Measurements from ENCODE around the gene LINC01488. TPM values are rescaled to one million over a fixed set of nuclear protein-coding genes. Genes with fewer than 3 reads are reported as not detected.

The LINC01488 gene
- total RNA-seq, 6 donors from 2014 or later: not detected

DNA sequence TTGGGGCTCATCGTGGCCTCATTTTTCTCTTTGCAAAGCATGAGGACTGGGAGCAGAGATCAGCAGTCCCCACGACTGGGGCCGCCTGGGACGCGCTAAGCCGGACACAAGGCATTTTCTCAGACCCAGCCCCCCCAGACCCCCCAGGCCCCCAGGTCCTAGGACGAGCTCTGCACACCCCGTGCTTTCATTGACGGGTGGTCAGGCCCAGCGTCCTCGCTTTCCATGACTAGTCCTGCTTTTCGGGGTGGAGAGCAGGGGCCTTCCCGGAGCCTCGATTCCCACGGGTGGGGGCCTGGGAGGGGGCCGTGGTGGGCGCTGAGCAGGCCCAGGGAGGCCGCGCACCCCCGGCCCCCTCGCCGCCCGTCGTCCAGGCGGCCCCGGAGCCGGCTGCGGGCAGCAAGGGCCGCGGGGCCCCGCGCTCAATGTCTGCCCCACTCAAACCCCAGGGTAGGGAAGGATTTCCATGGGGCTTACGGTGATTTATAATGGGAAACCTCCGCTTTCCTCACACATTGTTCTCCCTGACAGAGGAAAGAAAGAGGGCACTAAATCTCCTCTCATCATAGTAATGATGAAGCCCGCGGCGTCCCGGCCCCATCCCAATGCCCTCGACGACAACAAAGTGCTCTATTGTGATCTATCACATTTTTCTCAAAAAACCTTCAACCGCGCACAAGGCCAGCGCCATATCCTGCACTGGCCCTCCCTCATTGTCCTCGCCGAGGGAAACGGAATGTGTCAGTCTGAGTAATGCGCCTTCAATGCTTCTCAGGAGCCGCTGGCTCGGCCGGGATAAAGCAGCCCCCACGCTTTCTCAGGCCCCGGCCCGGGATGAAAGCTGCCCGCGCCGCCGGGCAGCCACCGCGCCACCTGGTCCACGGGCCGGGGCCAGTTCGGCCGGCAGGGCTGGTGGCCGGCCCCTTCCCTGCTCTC, 10.4 kb upstream of the LINC01488 start:
- WGBS, 2 donors: 71 to 76% methylated on average over 49 to 54 of the region's 64 CpGs
- no peaks in the 10 kb centered on the region for H3K36me3 ChIP-seq
- TF ChIP-seq, protein P1, sequence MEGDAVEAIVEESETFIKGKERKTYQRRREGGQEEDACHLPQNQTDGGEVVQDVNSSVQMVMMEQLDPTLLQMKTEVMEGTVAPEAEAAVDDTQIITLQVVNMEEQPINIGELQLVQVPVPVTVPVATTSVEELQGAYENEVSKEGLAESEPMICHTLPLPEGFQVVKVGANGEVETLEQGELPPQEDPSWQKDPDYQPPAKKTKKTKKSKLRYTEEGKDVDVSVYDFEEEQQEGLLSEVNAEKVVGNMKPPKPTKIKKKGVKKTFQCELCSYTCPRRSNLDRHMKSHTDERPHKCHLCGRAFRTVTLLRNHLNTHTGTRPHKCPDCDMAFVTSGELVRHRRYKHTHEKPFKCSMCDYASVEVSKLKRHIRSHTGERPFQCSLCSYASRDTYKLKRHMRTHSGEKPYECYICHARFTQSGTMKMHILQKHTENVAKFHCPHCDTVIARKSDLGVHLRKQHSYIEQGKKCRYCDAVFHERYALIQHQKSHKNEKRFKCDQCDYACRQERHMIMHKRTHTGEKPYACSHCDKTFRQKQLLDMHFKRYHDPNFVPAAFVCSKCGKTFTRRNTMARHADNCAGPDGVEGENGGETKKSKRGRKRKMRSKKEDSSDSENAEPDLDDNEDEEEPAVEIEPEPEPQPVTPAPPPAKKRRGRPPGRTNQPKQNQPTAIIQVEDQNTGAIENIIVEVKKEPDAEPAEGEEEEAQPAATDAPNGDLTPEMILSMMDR (IDR thresholded peaks at IDR 0.05): no peak
- TF ChIP-seq POLR2AphosphoS5 (IDR thresholded peaks at IDR 0.05) (no peak), EP300 (IDR thresholded peaks at IDR 0.05) (no peak), POLR2A (IDR thresholded peaks at IDR 0.05) (no peak)
- no peaks in the 10 kb centered on the region for H3K27me3 ChIP-seq
- no peak overlapping the region for H3K27ac ChIP-seq
- H3K9me3 ChIP-seq: peaks cover 0 to 8% (median 0%) of the 10 kb centered on the region in 4 donors
- DNase-seq (peak in 1 of 2 donors; percentile 61), ATAC-seq (ENCODE audit: low FRiP score in 2 of 2) (no peak)
- no peak overlapping the region for H3K4me3 ChIP-seq
- H3K4me1 ChIP-seq: no peaks in the 10 kb centered on the region

DNA sequence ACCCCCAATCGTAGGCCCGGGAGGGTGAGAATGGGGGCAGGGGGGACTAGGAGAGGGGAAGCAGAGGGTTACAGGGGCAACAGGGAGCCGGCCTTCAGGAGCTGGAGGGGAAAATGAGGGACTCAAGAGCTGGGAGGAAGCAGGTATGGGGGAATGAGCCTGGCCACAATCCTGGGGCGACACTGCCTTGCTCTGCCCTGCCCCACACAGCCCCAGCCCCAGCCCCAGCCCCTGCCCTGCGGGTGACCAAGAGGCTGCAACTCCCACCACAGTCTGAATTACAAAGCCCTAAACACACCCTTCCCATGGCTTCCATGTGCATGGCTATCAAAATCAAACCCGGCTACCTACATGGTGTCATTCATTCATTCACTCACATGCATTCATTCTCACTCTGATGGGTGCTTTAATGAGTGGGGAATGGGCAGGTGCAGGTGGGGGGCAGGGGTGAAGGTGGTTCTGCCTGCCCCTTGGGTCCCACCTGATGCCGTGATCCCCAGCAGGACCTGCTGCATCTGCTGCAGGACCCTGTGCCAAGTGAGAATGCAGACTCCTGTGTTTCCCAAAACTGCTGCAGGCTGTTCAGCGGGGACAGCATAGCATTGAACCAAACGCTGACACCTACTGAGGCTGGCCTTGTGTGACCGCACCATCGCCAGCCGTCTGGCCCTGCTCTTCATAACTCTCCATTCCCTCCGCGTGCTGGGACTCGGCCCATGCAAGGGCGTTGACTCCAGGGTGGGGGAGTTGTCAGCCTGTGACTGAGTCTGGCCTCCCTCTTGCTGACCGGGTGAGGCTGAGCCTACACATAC, 9.5 kb upstream of the LINC01488 start:
- WGBS, 2 donors: 84 to 93% methylated on average over 16 to 17 of the region's 17 CpGs
- DNase-seq: peak in 1 of 2 donors; percentile 42
- Histone ChIP-seq H3K9me3 (peaks cover 0 to 8% (median 0%) of the 10 kb centered on the region in 4 donors), H3K27me3 (no peaks in the 10 kb centered on the region), H3K36me3 (no peaks in the 10 kb centered on the region), H3K27ac (no peak overlapping the region), H3K4me3 (no peak overlapping the region), H3K4me1 (no peaks in the 10 kb centered on the region)
- no peak for TF ChIP-seq POLR2AphosphoS5 (IDR thresholded peaks at IDR 0.05)
- TF ChIP-seq EP300 (IDR thresholded peaks at IDR 0.05): no peak
- TF ChIP-seq, protein P1 (IDR thresholded peaks at IDR 0.05): no peak
- no peak for TF ChIP-seq POLR2A (IDR thresholded peaks at IDR 0.05)
- peak in 1 of 2 donors; percentile 56 for ATAC-seq (ENCODE audit: low FRiP score in 2 of 2)

DNA sequence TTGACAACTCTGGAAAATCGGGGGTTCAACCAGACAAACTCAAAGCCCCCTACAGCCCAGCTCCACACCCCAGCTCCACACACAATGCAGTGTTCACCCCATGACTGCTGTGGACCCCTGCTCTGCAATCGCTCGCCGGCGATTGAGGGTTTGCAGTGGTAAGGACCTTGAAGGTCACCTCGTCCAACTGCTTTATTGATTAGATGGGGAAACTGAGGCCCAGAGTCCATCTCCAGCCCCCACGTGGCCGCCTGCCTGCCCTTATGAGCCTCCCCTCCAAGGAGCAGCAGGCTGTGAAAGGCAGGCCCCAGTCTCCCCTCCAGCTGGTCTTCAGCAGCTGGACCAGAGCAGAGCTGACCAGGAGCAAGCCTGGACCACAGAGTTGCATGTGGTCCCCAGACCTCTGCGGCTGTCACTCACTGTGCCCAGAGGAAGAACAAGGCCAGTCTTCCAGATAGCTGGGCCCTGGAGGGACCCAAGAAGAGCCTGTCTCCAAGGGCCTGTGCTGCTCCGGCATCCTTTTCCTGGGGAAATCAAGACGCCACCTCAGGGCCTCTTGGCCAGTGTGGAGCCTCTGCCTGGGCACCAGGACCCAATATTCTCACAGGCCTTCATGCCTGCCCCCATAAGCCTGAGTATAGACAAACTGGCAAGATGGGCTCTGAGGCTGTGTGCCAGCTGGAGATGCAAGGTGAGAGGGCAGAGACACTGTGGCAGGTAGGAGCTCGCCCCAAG, 8.8 kb upstream of the LINC01488 start:
- no peak overlapping the region for H3K27ac ChIP-seq
- no peaks in the 10 kb centered on the region for H3K36me3 ChIP-seq
- H3K27me3 ChIP-seq: no peaks in the 10 kb centered on the region
- 93 to 94% methylated on average over 6 to 12 of the region's 12 CpGs for WGBS, 2 donors
- H3K4me1 ChIP-seq: no peaks in the 10 kb centered on the region
- DNase-seq: no peak
- no peak overlapping the region for H3K4me3 ChIP-seq
- TF ChIP-seq POLR2AphosphoS5 (IDR thresholded peaks at IDR 0.05): no peak
- no peak for TF ChIP-seq POLR2A (IDR thresholded peaks at IDR 0.05)
- TF ChIP-seq EP300 (IDR thresholded peaks at IDR 0.05): no peak
- TF ChIP-seq, protein P1 (IDR thresholded peaks at IDR 0.05): no peak
- H3K9me3 ChIP-seq: peaks cover 0 to 8% (median 0%) of the 10 kb centered on the region in 4 donors
- ATAC-seq (ENCODE audit: low FRiP score in 2 of 2): no peak

DNA sequence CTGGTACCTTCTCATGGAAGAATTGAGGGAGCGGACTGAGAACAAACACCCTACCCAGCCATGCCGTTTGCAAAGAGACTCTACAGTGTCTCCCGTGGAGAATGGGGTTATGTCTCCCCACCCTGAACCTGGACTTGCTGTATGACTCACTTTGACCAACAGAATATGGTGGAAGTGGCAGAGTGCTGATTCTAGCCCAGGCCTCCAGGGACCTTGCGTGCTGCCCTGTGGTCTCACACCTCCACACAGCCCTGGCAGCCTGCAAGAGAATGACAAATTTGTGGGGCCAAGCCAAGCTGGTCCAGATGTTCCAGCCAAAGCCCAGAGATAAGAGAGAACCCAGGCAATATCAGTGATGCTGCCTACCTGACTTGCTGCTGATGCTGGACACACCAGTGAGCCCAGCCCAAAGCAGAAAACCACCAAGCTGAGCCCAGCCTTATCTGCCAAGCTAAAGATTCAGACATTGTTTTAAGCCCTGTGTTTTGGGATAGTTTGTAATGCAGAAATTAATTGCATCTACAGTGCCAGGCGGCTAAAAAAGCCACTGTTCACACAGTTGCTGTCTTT, 8.1 kb upstream of the LINC01488 start:
- no peaks in the 10 kb centered on the region for H3K36me3 ChIP-seq
- WGBS, 2 donors: 92 to 93% methylated on average over 2 to 5 of the region's 5 CpGs
- no peak overlapping the region for H3K4me3 ChIP-seq
- DNase-seq (no peak), ATAC-seq (ENCODE audit: low FRiP score in 2 of 2) (no peak)
- TF ChIP-seq EP300 (IDR thresholded peaks at IDR 0.05) (no peak), POLR2AphosphoS5 (IDR thresholded peaks at IDR 0.05) (no peak), POLR2A (IDR thresholded peaks at IDR 0.05) (no peak)
- TF ChIP-seq, protein P1 (IDR thresholded peaks at IDR 0.05): no peak
- H3K9me3 ChIP-seq: peaks cover 0 to 8% (median 0%) of the 10 kb centered on the region in 4 donors
- no peaks in the 10 kb centered on the region for H3K4me1 ChIP-seq
- no peaks in the 10 kb centered on the region for H3K27me3 ChIP-seq
- H3K27ac ChIP-seq: no peak overlapping the region

All from upper lobe of left lung (tissue), 6 donors.